Astrocyte (in vitro differentiated cells and primary cell): ENCODE measurements around the gene KY.

Experiments used
- EZH2 ChIP-seq: IDR thresholded peaks from 2 replicates; pipeline ENCODE4 v1.6.1; 2012; ENCODE audit warnings: mild to moderate bottlenecking, low read length, inconsistent platforms; ENCODE audit not compliant: insufficient read depth
- TF ChIP-seq, protein P1 (sequence below): IDR thresholded peaks from 2 replicates; pipeline ENCODE4 v1.5.1; 2011; ENCODE audit warnings: low read depth, mild to moderate bottlenecking, inconsistent platforms, low read length, moderate library complexity; ENCODE audit not compliant: insufficient read depth

DNA sequence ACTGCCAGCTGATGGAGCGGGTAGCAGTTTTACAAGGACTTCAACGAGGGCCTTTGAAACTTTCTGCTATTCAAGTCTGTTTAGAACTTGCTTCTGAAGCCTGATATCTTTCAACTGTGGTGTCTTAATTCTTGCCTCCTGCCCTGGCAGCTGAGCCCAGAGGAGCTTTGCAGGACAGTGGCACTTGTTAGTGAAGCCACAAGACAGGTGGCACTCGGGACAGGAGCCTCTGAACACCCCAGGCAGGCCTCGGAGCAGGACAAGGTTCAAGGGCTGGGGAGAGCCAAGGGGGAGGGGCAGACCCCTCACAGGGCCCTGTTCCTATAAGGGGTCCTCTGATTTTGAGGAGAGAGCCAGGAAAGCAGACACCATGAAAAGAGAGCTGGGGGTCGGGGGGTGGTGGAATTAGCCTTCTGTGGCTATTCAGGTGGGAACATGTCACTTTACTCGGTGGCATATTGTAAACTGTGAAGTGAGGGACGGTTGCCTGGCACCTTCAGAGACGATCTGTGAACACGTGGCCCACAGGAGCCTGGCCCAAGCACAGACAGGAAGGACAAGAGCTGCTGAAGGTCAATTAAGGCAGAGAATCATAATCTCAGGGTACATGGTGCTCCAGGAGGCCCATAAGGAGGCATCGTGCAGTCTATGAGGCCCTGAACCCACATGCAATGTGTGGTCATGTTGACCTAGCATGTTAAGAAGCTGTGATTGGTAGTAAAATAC, 30.1 kb upstream of the KY start:
- TF ChIP-seq, protein P1, sequence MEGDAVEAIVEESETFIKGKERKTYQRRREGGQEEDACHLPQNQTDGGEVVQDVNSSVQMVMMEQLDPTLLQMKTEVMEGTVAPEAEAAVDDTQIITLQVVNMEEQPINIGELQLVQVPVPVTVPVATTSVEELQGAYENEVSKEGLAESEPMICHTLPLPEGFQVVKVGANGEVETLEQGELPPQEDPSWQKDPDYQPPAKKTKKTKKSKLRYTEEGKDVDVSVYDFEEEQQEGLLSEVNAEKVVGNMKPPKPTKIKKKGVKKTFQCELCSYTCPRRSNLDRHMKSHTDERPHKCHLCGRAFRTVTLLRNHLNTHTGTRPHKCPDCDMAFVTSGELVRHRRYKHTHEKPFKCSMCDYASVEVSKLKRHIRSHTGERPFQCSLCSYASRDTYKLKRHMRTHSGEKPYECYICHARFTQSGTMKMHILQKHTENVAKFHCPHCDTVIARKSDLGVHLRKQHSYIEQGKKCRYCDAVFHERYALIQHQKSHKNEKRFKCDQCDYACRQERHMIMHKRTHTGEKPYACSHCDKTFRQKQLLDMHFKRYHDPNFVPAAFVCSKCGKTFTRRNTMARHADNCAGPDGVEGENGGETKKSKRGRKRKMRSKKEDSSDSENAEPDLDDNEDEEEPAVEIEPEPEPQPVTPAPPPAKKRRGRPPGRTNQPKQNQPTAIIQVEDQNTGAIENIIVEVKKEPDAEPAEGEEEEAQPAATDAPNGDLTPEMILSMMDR = no peak
- no peak for TF ChIP-seq EZH2
